ENCODE data around the gene EPYC.

DNA sequence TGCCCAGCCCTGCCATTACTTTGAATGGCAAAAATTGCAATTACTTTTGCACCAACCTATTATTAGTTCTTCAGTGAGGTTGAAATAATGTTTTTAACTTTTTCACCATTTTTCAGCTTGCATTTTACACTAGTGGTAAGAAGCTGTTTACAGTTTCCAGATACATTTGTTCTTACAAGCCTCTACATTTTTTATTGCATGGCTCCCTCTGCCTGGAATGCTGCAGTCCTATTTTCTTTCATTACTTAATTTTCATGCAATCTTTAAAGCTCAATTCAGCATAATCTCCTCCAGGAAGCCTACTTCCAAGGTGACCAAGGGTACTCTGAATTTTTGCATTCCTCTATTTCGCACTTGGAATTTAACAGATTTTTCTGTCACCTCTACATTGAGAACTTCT is 83.2 kb downstream of the EPYC start:
- no peak for TF ChIP-seq CEBPB (IDR thresholded peaks at IDR 0.05; ENCODE audit: borderline replicate concordance in 1 of 2, low read depth in 2 of 2, low read length in 2 of 2)
- no peak for TF ChIP-seq NFIC (IDR thresholded peaks at IDR 0.05; ENCODE audit: low read depth, low read length)
- no peak for TF ChIP-seq DPF2 (IDR thresholded peaks at IDR 0.05)
- no peak for TF ChIP-seq NR2C1 (IDR thresholded peaks at IDR 0.05)
- TF ChIP-seq, protein P1, sequence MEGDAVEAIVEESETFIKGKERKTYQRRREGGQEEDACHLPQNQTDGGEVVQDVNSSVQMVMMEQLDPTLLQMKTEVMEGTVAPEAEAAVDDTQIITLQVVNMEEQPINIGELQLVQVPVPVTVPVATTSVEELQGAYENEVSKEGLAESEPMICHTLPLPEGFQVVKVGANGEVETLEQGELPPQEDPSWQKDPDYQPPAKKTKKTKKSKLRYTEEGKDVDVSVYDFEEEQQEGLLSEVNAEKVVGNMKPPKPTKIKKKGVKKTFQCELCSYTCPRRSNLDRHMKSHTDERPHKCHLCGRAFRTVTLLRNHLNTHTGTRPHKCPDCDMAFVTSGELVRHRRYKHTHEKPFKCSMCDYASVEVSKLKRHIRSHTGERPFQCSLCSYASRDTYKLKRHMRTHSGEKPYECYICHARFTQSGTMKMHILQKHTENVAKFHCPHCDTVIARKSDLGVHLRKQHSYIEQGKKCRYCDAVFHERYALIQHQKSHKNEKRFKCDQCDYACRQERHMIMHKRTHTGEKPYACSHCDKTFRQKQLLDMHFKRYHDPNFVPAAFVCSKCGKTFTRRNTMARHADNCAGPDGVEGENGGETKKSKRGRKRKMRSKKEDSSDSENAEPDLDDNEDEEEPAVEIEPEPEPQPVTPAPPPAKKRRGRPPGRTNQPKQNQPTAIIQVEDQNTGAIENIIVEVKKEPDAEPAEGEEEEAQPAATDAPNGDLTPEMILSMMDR (IDR thresholded peaks at IDR 0.05 in 2 of 3, conservative IDR thresholded peaks at IDR 0.05 in 1 of 3; ENCODE audit: control insufficient read depth in 2 of 3, extremely low read depth in 1 of 3, insufficient read depth in 1 of 3, low read depth in 3 of 3, low read length in 3 of 3) = no peak
- no peak for TF ChIP-seq FOS (IDR thresholded peaks at IDR 0.05; ENCODE audit: borderline replicate concordance, extremely low read depth, insufficient read length)
- TF ChIP-seq POLR2AphosphoS5 (IDR thresholded peaks at IDR 0.05; ENCODE audit: low read length) = no peak
- no peak for TF ChIP-seq CREM (IDR thresholded peaks at IDR 0.05; ENCODE audit: low read depth)
- TF ChIP-seq CHD1 (IDR thresholded peaks at IDR 0.05; ENCODE audit: low read depth, low read length) = no peak
- TF ChIP-seq POLR2A (IDR thresholded peaks at IDR 0.05; ENCODE audit: low read depth, low read length) = no peak
